ENCODE measurements around the gene ABCB10. TPM values are rescaled to one million over a fixed set of nuclear protein-coding genes. Genes with fewer than 3 reads are reported as not detected.
"Not testable (repeated sequence)": the region's sequence is repeated elsewhere in the genome, so short reads cannot be mapped to it uniquely, and the experiment has no call there.

Gene ABCB10
- total RNA-seq, result 12.1 TPM

DNA sequence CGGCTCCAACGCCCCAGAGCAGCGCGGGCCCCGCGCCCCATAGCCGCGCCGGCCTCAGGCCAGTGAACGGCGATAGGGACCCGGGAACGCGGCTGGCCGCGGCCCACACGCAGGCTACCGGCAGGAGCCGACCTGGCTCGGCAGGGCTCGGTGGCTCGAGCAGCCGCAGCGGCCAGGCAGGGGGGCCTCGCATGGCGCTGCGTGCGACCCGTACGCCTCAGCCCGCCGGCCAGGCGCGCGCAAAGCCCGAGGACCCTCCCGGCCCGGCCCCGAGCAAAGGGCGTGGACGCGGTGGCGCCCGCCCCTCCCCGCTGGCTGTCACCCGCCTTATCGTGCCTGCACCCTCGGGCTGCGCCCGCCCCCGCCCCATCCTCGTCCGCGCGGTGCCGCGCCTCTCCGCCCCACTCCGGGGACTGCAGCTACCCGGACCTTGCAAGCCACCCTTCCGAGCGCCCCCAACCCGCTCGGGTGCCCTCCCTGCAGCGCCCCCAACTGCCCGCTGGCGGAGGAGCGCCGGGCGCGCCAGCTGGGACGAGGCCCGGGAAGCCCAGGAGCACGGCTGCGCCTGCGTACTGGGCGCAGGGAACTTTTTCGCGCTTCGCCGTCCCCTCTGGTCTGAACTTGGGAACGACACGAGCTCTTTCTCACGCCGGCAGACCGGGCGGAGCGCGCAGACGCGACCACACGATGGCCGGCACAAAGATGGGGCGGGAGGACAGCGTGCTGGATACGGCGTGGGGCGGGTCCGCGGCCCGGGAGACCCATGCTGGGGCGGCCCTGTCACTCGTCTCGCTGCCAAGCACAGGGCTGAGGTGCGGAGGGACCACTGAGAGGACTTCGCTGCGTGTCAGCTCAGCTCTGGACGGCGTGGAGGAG lies at the start of gene ABCB10:
TSS of gene ABCB10 (minus strand) at position 248 of the 876 bp plus-strand sequence. CDS start at position 193, 55 bp downstream.
- H3K9me3 ChIP-seq (ENCODE audit: low read depth, low read length), result no peaks in the 10 kb centered on the region
- H3K4me1 ChIP-seq (ENCODE audit: insufficient read depth, low read length), result peaks cover 38% of the 10 kb centered on the region
- H3K27me3 ChIP-seq (ENCODE audit: insufficient read depth, low read length), result no peaks in the 10 kb centered on the region
- H3K4me3 ChIP-seq (ENCODE audit: low read length), result peak within 1 kb of the TSS; percentile 70

DNA sequence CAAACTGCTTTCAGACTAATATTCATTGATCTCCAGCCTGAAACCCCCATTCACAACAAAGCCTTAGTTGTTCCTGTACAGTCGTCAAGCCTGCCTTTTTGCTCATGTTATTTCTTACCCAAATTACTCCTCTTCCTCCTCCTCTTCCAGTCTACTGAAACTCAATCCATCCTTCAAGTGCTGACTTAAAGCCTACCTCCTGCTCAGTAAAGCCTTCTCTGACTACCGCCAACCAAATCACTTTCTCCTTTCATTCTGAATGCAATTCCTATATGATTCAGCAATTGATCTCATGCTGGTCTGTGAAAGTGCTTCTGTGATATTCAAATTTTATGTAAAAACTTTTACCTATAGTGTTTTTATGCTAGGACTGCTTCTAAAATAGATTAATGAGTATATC lies 48.9 kb upstream of the ABCB10 start:
- Histone ChIP-seq H3K9me3 (ENCODE audit: low read depth, low read length) (no peaks in the 10 kb centered on the region), H3K4me3 (ENCODE audit: low read length) (no peak overlapping the region), H3K4me1 (ENCODE audit: insufficient read depth, low read length) (no peaks in the 10 kb centered on the region), H3K27me3 (ENCODE audit: insufficient read depth, low read length) (no peaks in the 10 kb centered on the region)

DNA sequence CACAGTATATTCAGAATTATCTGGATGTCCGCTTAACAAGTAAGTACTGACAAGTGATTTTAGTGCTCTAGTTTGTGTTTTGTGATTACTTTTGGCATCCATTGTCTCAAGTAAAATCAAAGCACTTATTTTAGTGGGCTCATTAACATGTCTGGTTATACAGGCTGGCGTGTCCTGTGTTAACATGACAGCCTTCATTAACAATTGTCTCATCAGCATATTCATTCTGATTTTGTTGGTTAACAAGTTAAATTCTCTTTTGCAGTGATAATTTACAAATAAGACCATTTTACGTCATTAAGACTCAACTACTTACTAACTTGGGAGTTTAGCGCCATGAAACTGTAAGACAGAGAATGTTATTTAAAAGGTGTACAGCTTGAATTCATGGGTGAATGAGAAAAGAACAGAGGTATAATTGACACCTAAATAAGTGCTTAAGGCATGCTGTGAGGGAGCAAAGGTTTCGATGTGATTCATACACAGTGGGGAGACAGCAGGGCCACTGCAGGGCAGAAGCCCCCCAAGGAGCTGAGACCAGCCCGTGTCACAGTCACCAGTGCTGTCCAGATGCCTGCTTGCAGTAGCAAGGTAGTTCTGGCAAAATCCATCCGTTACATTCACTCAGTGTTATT lies 45.0 kb upstream of the ABCB10 start:
- no peaks in the 10 kb centered on the region for H3K4me1 ChIP-seq (ENCODE audit: insufficient read depth, low read length)
- no peaks in the 10 kb centered on the region for H3K9me3 ChIP-seq (ENCODE audit: low read depth, low read length)
- H3K4me3 ChIP-seq (ENCODE audit: low read length), result no peak overlapping the region
- no peaks in the 10 kb centered on the region for H3K27me3 ChIP-seq (ENCODE audit: insufficient read depth, low read length)

DNA sequence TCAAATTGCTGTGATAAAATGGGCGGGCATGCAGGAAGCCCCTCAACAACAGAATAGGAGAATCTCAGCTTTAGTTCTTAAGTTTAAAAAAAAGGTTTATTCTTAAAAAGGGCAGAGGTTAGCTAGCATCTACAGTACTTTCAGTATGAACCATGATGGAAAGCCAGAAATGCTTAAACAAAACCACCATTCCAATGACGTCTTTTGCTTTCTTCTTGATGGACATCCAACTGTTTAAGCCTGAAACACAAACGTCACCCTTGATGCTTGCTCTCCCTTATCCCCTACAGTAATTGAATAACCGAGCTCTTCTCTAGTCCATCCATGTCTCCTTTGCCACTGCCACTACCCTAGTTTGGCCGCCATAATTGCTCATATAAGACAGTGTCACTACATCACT lies 41.7 kb upstream of the ABCB10 start:
- no peaks in the 10 kb centered on the region for H3K9me3 ChIP-seq (ENCODE audit: low read depth, low read length)
- H3K27me3 ChIP-seq (ENCODE audit: insufficient read depth, low read length), result no peaks in the 10 kb centered on the region
- H3K4me3 ChIP-seq (ENCODE audit: low read length), result no peak overlapping the region
- peaks cover 3% of the 10 kb centered on the region for H3K4me1 ChIP-seq (ENCODE audit: insufficient read depth, low read length)

DNA sequence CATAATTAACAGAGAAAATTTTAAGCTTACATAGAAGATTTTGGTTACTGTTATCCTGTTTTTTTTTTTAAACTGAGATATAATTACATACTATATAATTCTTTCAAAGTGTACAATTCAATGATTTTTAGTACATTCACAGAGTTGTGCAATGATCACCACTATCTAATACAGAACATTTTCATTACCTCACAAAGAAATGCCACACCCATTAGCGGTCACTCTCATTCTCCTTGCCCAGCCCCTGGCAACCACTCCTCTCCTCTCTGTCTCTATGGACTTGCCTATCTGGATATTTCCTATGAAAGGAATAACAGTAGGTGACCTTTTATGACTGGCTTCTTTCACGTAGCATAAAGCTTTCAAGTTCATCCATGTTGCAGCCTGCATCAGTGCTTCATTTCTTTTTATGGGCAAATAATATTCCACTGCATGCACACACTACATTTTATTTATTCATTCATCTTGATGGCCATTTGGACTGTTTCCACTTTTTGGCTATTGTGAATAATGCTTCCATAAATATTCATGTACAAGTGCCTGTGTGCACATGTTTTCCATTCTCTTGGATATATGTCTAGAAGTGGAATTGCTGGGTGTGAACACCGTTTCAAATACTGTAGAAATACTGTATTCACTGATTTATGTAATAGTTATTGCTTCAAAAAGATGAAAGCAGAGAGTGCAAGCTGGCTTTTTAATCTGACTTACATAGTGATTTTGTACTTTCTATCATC lies 40.9 kb upstream of the ABCB10 start:
- no peaks in the 10 kb centered on the region for H3K27me3 ChIP-seq (ENCODE audit: insufficient read depth, low read length)
- H3K4me3 ChIP-seq (ENCODE audit: low read length), result no peak overlapping the region
- H3K9me3 ChIP-seq (ENCODE audit: low read depth, low read length), result no peaks in the 10 kb centered on the region
- H3K4me1 ChIP-seq (ENCODE audit: insufficient read depth, low read length), result peaks cover 3% of the 10 kb centered on the region

DNA sequence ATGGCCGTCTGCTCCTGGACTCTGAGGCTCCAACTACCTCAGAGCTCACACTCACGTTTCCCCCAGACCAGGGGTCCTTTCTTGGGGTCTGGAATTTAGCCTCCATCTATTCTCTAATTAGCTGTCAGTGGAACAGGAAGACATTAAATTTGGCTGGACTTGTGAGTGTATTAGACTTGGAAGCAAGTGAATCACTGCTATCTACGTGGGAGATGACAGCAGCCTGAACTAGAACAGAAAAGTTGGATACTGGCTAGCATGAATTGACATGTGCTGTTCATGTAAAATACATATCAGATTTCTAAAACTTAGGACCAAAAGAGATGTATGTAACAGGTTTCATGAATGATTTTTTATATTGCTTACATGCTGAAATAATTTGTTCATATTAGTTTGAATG lies 39.4 kb upstream of the ABCB10 start:
- H3K4me3 ChIP-seq (ENCODE audit: low read length), result no peak overlapping the region
- H3K27me3 ChIP-seq (ENCODE audit: insufficient read depth, low read length), result no peaks in the 10 kb centered on the region
- H3K4me1 ChIP-seq (ENCODE audit: insufficient read depth, low read length), result peaks cover 3% of the 10 kb centered on the region
- no peaks in the 10 kb centered on the region for H3K9me3 ChIP-seq (ENCODE audit: low read depth, low read length)

DNA sequence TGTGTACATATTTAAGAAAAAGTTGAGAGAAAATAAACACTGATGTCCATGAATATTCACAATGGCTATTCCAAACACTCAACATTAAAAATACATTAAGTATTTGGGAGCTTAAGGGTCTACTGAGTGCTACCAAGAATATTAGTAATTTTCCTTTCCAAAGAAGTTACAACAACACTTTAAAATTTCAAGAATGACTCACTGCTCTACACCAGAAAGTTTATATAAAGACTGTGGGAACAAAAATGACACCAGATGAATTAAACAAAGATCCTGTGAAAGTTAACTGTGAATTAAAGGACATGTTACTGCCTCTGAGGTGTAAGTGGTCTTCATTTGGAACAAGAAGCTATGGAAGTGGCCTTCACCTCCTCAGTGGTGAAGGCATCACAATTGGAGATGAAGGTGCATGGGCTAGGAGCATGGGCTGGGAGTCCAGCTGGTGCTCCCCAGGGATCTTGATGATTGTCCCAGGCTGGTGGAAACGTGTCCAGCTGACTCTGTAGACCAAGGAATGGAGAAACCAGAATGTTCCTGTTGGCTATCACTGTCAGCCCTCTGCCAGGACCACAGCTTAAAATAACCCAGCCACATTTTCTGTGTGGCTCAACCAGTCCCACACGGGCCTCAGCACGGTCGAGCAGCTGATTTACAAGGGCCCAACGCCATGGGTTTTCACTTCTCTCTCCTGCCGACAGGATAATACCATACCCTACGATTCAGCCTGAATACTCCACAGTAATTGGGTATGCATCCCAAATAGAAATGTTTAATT lies 38.6 kb upstream of the ABCB10 start:
- no peak overlapping the region for H3K4me3 ChIP-seq (ENCODE audit: low read length)
- no peaks in the 10 kb centered on the region for H3K27me3 ChIP-seq (ENCODE audit: insufficient read depth, low read length)
- peaks cover 3% of the 10 kb centered on the region for H3K4me1 ChIP-seq (ENCODE audit: insufficient read depth, low read length)
- H3K9me3 ChIP-seq (ENCODE audit: low read depth, low read length), result no peaks in the 10 kb centered on the region

DNA sequence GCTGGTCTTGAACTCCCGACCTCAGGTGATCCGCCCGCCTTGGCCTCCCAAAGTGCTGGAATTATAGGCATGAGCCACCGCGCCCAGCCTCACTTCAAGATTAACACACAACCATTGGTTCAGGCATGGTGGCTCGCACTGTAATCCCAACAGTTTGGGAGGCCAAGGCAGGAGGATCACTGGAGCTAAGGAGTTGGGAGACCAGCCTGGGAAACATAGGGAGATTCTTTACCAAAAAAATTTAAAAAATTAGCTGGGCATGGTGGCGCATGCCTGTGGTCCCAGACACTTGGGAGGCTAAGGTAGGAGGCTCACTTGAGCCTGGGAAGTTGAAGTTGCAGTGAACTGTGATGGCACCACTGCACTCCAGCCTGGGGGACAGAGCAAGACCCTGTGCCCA lies 37.4 kb upstream of the ABCB10 start:
- H3K27me3 ChIP-seq (ENCODE audit: insufficient read depth, low read length); H3K4me1 ChIP-seq (ENCODE audit: insufficient read depth, low read length); H3K4me3 ChIP-seq (ENCODE audit: low read length); H3K9me3 ChIP-seq (ENCODE audit: low read depth, low read length): not testable (repeated sequence)

DNA sequence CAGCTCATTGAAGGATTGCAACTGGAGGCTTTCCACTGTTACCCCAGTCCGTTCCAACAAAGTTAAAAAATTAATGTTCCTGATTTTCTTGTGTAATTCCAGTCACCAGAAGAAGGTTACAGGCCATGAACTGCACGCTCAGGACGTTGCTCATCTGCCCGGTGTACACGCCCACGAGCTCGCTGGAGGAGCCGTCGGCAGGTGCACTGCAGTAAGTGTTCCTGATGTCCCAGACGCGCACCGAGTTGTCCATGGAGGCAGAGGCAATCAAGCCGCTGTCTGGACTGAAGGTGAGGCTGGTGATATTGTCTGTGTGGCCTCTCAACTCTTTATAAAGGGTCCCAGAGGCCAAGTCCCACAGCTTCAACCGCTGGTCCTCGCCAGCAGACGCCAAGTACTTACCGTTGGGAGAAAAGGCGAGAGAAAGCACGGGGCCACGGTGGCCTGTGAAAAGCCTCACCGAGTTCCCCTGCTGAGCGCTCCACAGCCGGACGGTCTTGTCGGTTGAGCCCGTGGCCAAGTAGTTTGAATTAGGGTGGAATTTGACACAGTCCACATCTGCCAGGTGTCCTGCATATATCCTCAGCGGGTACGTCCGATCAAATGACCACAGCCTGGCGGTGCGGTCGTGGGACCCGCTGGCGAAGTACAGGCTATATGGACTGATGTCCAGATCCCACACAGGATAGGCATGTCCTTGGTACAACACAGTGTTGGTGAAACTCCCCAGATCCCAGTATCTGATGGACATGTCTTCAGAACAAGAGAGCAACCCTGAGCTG lies 35.9 kb upstream of the ABCB10 start:
- Histone ChIP-seq H3K4me1 (ENCODE audit: insufficient read depth, low read length) (peaks cover 3% of the 10 kb centered on the region), H3K4me3 (ENCODE audit: low read length) (no peak overlapping the region), H3K27me3 (ENCODE audit: insufficient read depth, low read length) (no peaks in the 10 kb centered on the region), H3K9me3 (ENCODE audit: low read depth, low read length) (no peaks in the 10 kb centered on the region)

DNA sequence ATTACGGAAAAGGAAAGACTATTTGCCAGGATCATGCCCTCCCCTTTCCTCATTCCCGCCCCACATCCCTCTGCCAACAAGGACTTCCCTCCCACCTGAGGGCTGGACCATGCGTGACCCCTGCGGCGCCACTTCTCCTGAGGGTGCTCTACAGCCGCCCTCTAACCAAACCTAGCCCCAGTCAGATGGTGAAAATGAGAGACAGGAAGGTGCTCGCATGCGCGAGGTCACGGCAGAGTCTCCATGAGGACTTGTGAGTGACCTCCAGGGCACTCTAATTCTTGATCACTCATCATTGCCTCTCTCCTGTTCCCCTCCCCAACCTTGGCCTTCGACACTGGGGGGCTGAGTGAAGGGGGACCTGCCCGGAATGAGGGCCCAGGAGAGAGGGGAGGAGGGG lies 35.3 kb upstream of the ABCB10 start:
- Histone ChIP-seq H3K9me3 (ENCODE audit: low read depth, low read length) (no peaks in the 10 kb centered on the region), H3K27me3 (ENCODE audit: insufficient read depth, low read length) (no peaks in the 10 kb centered on the region), H3K4me3 (ENCODE audit: low read length) (no peak overlapping the region)

DNA sequence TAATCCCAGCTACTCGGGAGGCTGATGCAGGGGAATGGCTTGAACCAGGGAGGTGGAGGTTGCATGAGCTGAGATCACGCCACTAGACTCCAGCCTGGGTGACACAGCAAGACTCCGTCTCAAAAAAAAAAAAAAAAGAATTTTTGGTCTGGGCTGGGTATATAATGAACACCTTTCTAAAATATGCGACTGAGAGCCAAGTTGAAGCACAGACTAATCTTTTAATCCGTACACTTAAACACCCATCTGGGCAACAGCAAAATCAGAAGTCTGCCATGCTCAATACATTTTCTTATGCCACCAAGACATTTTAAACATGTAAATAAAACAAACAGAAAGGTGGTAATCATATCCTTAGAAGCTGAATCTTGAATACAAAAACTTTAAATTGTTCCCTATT lies 31.6 kb upstream of the ABCB10 start:
- Histone ChIP-seq H3K4me3 (ENCODE audit: low read length) (no peak overlapping the region), H3K4me1 (ENCODE audit: insufficient read depth, low read length) (no peaks in the 10 kb centered on the region), H3K27me3 (ENCODE audit: insufficient read depth, low read length) (no peaks in the 10 kb centered on the region), H3K9me3 (ENCODE audit: low read depth, low read length) (no peaks in the 10 kb centered on the region)

More for the DNA sequence above, 35.3 kb upstream of the ABCB10 start:
- peaks cover 3% of the 10 kb centered on the region for H3K4me1 ChIP-seq (ENCODE audit: insufficient read depth, low read length)

DNA sequence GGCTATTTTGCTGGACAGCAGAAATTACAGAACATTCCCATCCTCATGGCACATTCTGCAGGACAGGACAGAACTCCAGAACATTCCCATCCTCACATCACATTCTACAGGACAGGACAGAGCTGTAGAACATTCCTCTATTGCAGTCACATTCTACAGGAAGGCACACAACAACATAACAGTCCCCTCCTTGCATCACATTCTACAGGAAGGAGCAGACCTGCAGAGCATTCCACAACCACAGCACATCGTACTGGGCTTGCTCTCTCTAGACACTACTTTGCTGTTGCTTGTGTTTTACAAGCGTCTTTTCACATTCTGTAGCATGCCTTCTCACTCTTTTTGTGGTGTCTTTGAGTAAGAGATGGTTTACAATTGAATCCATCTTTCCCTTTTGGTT lies 26.8 kb upstream of the ABCB10 start:
- peaks cover 6% of the 10 kb centered on the region for H3K4me1 ChIP-seq (ENCODE audit: insufficient read depth, low read length)
- H3K9me3 ChIP-seq (ENCODE audit: low read depth, low read length), result no peaks in the 10 kb centered on the region
- no peaks in the 10 kb centered on the region for H3K27me3 ChIP-seq (ENCODE audit: insufficient read depth, low read length)
- H3K4me3 ChIP-seq (ENCODE audit: low read length), result no peak overlapping the region

DNA sequence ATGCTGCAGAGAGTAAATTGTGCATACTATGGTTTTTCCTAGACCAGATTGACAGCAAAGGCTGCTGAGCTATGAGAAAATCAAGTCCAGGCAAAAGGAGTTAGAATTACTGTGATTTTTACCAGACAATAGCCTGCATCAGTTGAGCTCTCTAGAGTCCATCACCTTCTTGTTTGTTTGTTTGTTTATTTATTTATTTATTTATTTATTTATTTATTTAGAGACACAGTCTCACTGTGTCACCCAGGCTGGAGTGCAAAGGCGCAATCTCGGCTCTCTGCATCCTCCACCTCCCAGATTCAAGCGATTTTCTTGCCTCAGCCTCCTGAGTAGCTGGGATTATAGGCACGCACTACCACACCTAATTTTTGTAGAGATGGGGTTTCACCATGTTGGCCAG lies 24.2 kb upstream of the ABCB10 start:
- no peaks in the 10 kb centered on the region for H3K9me3 ChIP-seq (ENCODE audit: low read depth, low read length)

DNA sequence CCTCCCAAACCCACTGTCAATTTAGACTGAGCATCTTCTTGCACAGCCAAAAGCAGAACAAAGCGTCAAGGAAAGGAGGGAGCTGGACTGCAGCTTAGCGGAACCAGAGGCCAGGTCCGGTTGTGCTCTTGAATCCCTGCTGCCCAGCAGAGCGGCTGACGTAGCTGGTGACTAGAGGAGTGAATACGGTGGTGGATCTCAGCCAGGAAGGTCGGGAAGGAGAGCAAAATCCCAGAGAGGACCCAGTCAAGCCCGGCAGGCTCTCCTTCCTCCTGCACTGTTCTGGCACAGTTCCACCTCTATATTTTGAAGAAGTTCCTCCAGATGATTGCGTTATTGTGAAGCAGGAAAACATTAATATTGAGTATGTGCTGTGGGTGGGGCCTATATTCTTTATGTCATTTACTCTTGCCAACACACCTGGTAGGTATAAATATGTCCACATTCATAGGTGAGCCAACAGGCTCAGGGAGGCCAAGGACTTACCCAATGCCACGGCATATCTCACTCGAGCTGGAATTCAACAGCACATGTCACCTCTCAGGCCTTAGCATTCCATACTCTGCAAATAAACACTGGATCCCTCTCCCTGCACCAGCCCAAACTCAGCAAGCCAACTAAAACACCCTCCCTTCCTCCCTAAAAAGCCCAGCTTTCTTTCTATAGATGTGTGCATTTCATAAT lies 23.6 kb upstream of the ABCB10 start:
- no peaks in the 10 kb centered on the region for H3K9me3 ChIP-seq (ENCODE audit: low read depth, low read length)
- peaks cover 13% of the 10 kb centered on the region for H3K4me1 ChIP-seq (ENCODE audit: insufficient read depth, low read length)
- no peak overlapping the region for H3K4me3 ChIP-seq (ENCODE audit: low read length)
- no peaks in the 10 kb centered on the region for H3K27me3 ChIP-seq (ENCODE audit: insufficient read depth, low read length)

More for the DNA sequence above, 24.2 kb upstream of the ABCB10 start:
- Histone ChIP-seq H3K4me3 (ENCODE audit: low read length) (no peak overlapping the region), H3K27me3 (ENCODE audit: insufficient read depth, low read length) (no peaks in the 10 kb centered on the region), H3K4me1 (ENCODE audit: insufficient read depth, low read length) (peaks cover 13% of the 10 kb centered on the region)
